Natural killer cell (primary cell): ENCODE data around the gene TRIM26. TPM values are rescaled to one million over a fixed set of nuclear protein-coding genes. Genes with fewer than 3 reads are reported as not detected.
A peak's percentile ranks its signal among the peaks of the same experiment; 100 is the strongest.

Source experiments
- ATAC-seq, 3 donors: fragments of 150-1000 bp in 2 of 3; fragments of 200-7000 bp in 1 of 3; cut with Tn5 transposase; 1 replicate in 1 of 3; 2 replicates in 2 of 3; pipeline ENCODE4 v1.10.0; 2021; ENCODE audit warnings: mild to moderate bottlenecking in 2 of 3, moderate library complexity in 2 of 3
- DNase-seq, 2 donors: peaks; one replicate each; pipeline versions ENCODE4 v3.0.0 to v3.0.0-alpha.2; 2013 to 2021; ENCODE audit warnings: mixed read lengths in 1 of 2
- H3K27ac ChIP-seq: one replicate; pipeline ENCODE4 v1.5.1; 2013; ENCODE audit warnings: mild to moderate bottlenecking, low read length
- H3K27me3 ChIP-seq: one replicate; pipeline ENCODE4 v1.6.1; 2013; ENCODE audit warnings: low read length; ENCODE audit not compliant: control insufficient read depth, insufficient read depth
- H3K36me3 ChIP-seq: one replicate; pipeline ENCODE4 v1.6.1; 2013; ENCODE audit warnings: low read length; ENCODE audit not compliant: control insufficient read depth, insufficient read depth
- H3K4me1 ChIP-seq: one replicate; pipeline ENCODE4 v1.6.1; 2013; ENCODE audit warnings: low read length; ENCODE audit not compliant: control insufficient read depth, insufficient read depth
- H3K4me3 ChIP-seq: one replicate; pipeline ENCODE4 v1.5.1; 2013; ENCODE audit warnings: low read length
- H3K9me3 ChIP-seq: one replicate; pipeline ENCODE4 v1.6.1; 2013; ENCODE audit warnings: low read length; ENCODE audit not compliant: control insufficient read depth, insufficient read depth
- H3K27ac Mint-ChIP-seq, 2 donors: one replicate each; pipeline ENCODE4 v1.8.0; 2022; ENCODE audit warnings: mild to moderate bottlenecking in 2 of 2, mixed read lengths in 2 of 2, moderate library complexity in 1 of 2
- H3K27me3 Mint-ChIP-seq, 2 donors: one replicate each; pipeline ENCODE4 v1.8.0; 2022; ENCODE audit warnings: low read depth in 2 of 2, mixed read lengths in 2 of 2
- H3K36me3 Mint-ChIP-seq: one replicate; pipeline ENCODE4 v1.8.0; 2022; ENCODE audit warnings: mixed read lengths
- H3K4me1 Mint-ChIP-seq, 2 donors: one replicate each; pipeline ENCODE4 v1.8.0; 2022; ENCODE audit warnings: mixed read lengths in 2 of 2
- H3K4me3 Mint-ChIP-seq: one replicate; pipeline ENCODE4 v1.8.0; 2022; ENCODE audit warnings: mild to moderate bottlenecking, moderate library complexity, mixed read lengths
- H3K9me3 Mint-ChIP-seq, 2 donors: one replicate each; pipeline ENCODE4 v1.8.0; 2022; ENCODE audit warnings: mixed read lengths in 2 of 2
- WGBS: methylation state at CpG from one replicate; pipeline ENCODE4 v1.1.7; 2013; ENCODE audit warnings: missing lambda C conversion rate; ENCODE audit not compliant: insufficient coverage; 5-methylcytosine and 5-hydroxymethylcytosine counted together
- intact Hi-C: fragments of 100-400 bp; cut with micrococcal nuclease; formaldehyde crosslinking; loops from one replicate; pipeline ENCODE4 v1.14.2; 2022
- total RNA-seq, 4 donors: library from RNA; stranded (reverse); fragments of 120-200 nt in 1 of 4; gene quantifications; one replicate each; pipeline versions ENCODE4 v1.2.3 to v1.2.4, GENCODE V29; 2013 to 2022
- TF ChIP-seq, protein P1 (sequence below): fragments of 200-600 bp; IDR thresholded peaks from one replicate; pipeline ENCODE4 v1.8.0; 2022; ENCODE audit warnings: antibody characterized with exemption

TRIM26 gene
- total RNA-seq, 3 donors from 2014 or later (not counting 1 experiment from before 2014, with no cell fraction given), result 69.3 to 73.7 (median 71.6) TPM

DNA sequence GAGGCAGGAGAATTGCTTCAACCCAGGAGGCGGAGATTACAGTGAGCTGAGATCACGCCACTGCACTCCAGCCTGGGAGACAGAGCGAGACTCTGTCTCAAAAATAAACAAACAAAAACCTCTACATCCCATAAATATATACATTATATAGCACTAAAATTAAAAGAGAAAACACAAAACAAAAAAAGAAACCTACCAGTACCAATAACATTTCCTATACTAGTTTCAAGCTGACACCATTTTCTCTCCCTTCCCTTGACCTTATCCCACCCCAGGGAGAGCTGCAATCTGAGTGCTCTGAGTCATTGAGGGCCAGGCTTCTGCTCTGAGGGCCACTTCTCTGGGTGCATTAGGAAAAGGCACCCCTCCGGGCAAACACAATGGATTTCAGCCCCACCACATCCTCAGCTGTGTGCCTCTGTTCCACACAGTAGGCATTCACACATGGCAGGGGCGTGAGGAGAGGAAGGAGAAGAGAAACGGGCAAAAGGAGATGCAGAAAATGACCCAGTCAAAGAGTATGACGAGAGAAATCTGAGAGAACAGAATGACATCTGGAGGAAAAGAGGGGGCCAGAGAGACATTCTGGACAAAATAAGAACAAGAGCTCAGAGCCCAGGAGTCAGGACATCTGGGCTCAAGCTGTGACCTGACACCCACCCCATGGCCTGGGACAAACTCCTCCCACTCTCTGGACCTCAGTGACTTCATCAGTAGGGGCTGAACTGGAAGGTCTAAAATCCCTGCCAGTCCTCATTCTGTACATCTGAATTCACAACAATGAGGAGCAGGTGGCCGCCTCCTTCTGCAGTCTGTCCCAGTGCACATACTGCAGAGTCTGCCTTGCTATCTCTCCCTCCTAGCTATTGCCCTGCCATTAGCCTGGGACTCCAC, 18.2 kb downstream of the TRIM26 start:
- DNase-seq, result no peak
- no peaks in the 10 kb centered on the region for H3K27me3 Mint-ChIP-seq
- ATAC-seq, result no peak
- no peaks in the 10 kb centered on the region for H3K9me3 Mint-ChIP-seq
- WGBS, result 92% methylated on average over 8 of the region's 8 CpGs
- Histone ChIP-seq H3K4me3 (no peak overlapping the region), H3K36me3 (peaks cover 68% of the 10 kb centered on the region), H3K9me3 (no peaks in the 10 kb centered on the region), H3K27ac (no peak overlapping the region), H3K4me1 (no peaks in the 10 kb centered on the region), H3K27me3 (no peaks in the 10 kb centered on the region)
- intact Hi-C loops, result no loop called here
- H3K27ac Mint-ChIP-seq, result peak overlapping the region; percentile 13 to 59
- H3K4me3 Mint-ChIP-seq, result no peak overlapping the region
- TF ChIP-seq, protein P1, sequence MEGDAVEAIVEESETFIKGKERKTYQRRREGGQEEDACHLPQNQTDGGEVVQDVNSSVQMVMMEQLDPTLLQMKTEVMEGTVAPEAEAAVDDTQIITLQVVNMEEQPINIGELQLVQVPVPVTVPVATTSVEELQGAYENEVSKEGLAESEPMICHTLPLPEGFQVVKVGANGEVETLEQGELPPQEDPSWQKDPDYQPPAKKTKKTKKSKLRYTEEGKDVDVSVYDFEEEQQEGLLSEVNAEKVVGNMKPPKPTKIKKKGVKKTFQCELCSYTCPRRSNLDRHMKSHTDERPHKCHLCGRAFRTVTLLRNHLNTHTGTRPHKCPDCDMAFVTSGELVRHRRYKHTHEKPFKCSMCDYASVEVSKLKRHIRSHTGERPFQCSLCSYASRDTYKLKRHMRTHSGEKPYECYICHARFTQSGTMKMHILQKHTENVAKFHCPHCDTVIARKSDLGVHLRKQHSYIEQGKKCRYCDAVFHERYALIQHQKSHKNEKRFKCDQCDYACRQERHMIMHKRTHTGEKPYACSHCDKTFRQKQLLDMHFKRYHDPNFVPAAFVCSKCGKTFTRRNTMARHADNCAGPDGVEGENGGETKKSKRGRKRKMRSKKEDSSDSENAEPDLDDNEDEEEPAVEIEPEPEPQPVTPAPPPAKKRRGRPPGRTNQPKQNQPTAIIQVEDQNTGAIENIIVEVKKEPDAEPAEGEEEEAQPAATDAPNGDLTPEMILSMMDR, result no peak
- peaks cover 11 to 40% of the 10 kb centered on the region in 2 donors for H3K4me1 Mint-ChIP-seq
- peaks cover 10% of the 10 kb centered on the region for H3K36me3 Mint-ChIP-seq

DNA sequence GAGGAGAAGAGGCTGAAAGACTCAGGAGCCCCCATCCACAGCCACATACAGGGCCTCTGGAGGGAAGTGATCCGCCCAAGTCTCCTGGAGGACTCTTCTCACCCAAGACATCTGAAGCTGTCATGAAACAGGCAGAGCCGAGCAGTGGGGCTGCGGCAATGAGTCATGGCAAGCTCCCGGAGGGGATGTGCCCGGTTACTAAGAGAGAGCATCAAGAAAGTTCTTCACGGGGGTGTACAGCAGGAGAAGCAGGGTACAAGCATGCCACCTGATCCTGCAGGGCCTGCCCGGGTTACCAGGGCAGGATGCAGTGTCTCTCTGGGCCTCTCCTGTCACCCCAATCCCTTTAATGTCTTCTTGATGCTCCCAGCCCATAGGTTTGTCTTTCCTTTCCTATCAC, 21.1 kb downstream of the TRIM26 start:
- TF ChIP-seq, protein P1, result no peak
- Histone ChIP-seq H3K36me3 (peaks cover 64% of the 10 kb centered on the region), H3K4me3 (no peak overlapping the region), H3K27me3 (no peaks in the 10 kb centered on the region), H3K9me3 (no peaks in the 10 kb centered on the region), H3K27ac (no peak overlapping the region), H3K4me1 (no peaks in the 10 kb centered on the region)
- ATAC-seq (no peak), DNase-seq (no peak)
- H3K27me3 Mint-ChIP-seq, result no peaks in the 10 kb centered on the region
- no peaks in the 10 kb centered on the region for H3K9me3 Mint-ChIP-seq
- peaks cover 3 to 30% of the 10 kb centered on the region in 2 donors for H3K4me1 Mint-ChIP-seq
- H3K27ac Mint-ChIP-seq, result peak overlapping the region; percentile 32 to 72
- peaks cover 10% of the 10 kb centered on the region for H3K36me3 Mint-ChIP-seq
- no peak overlapping the region for H3K4me3 Mint-ChIP-seq
- intact Hi-C loops, result no loop called here
- WGBS, result 98% methylated on average over 7 of the region's 7 CpGs

DNA sequence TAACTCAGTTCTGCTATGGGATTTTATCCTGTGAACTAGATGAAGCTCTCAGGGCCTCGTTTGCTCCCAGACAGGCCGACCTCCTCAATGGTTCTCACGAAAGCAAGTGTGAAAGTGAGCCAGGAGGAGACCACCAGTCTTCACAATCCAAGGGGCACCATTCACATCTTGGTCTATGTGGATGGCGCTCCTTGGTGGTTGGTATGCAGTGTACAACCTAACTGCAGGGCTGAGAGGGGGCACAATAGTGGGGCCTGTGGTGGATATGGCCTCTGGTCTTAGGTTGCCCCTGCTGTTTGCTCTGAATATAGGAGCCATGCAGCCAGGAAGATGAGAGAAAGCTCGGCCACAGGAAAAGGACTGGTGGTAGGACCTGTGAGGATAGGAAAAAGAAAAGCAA, 24.7 kb downstream of the TRIM26 start:
- Mint-ChIP-seq H3K27ac (peak overlapping the region in 1 of 2 donors; percentile 15), H3K36me3 (peaks cover 17% of the 10 kb centered on the region), H3K27me3 (no peaks in the 10 kb centered on the region), H3K4me3 (no peak overlapping the region), H3K4me1 (peaks cover 0 to 16% of the 10 kb centered on the region in 2 donors), H3K9me3 (no peaks in the 10 kb centered on the region)
- H3K27me3 ChIP-seq, result no peaks in the 10 kb centered on the region
- TF ChIP-seq, protein P1, result no peak
- no peak overlapping the region for H3K27ac ChIP-seq
- no peak for DNase-seq
- no peak overlapping the region for H3K4me3 ChIP-seq
- peaks cover 72% of the 10 kb centered on the region for H3K36me3 ChIP-seq
- intact Hi-C loops, result no loop called here
- no peaks in the 10 kb centered on the region for H3K4me1 ChIP-seq
- no peaks in the 10 kb centered on the region for H3K9me3 ChIP-seq
- no peak for ATAC-seq
- WGBS, result 96% methylated on average over 5 of the region's 5 CpGs
